ENCODE measurements around the gene TMEM79. TPM values are rescaled to one million over a fixed set of nuclear protein-coding genes. Genes with fewer than 3 reads are reported as not detected.

Gene TMEM79, protein sequence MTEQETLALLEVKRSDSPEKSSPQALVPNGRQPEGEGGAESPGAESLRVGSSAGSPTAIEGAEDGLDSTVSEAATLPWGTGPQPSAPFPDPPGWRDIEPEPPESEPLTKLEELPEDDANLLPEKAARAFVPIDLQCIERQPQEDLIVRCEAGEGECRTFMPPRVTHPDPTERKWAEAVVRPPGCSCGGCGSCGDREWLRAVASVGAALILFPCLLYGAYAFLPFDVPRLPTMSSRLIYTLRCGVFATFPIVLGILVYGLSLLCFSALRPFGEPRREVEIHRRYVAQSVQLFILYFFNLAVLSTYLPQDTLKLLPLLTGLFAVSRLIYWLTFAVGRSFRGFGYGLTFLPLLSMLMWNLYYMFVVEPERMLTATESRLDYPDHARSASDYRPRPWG
- 10 to 100 TPM; 13.7 to 14.5 TPM for total RNA-seq

DNA sequence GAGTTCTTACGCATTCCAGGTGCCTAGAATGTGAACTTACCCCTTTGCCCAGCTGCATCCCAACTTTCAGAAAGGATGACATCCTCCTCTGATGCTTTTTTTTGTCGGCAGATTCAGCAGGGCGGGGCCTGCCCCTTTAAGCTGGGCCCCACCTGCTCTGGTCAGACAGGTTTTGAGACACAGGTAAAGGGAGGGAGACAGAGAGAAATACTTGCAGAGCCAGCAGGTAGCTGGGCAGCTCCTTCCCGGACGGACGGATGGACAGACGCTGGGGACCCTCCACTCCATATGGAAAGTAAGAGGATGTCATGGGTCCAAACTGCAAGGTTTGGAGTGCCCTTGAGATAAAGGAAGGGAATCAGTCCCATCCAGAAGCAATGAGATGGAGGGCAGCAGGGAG is at the start of gene TMEM79:
TSS of gene TMEM79 (plus strand) at position 214 of the 400 bp plus-strand sequence. CDS start 902 bp downstream, outside the sequence.
- ATAC-seq (replicated peaks): no peak
- H3K4me3 Mint-ChIP-seq: peak within 1 kb of the TSS; percentile 100
- H3K36me3 Mint-ChIP-seq (ENCODE audit: low read depth): peaks cover 78% of the 10 kb centered on the region
- peaks cover 23% of the 10 kb centered on the region for H3K4me1 Mint-ChIP-seq
- peak within 1 kb of the TSS; percentile 98 for H3K27ac Mint-ChIP-seq
- H3K9me3 Mint-ChIP-seq: no peaks in the 10 kb centered on the region
- H3K27me3 Mint-ChIP-seq: no peaks in the 10 kb centered on the region

- Mint-ChIP-seq H3K36me3 (ENCODE audit: low read depth) (peaks cover 77% of the 10 kb centered on the region), H3K4me1 (no peaks in the 10 kb centered on the region), H3K27me3 (no peaks in the 10 kb centered on the region), H3K9me3 (no peaks in the 10 kb centered on the region), H3K4me3 (no peak overlapping the region), H3K27ac (no peak overlapping the region)
- no peak for ATAC-seq (replicated peaks)
These were observed 48.0 kb upstream of the TMEM79 start for GRCh38 chr1:156236164-156236563.

DNA sequence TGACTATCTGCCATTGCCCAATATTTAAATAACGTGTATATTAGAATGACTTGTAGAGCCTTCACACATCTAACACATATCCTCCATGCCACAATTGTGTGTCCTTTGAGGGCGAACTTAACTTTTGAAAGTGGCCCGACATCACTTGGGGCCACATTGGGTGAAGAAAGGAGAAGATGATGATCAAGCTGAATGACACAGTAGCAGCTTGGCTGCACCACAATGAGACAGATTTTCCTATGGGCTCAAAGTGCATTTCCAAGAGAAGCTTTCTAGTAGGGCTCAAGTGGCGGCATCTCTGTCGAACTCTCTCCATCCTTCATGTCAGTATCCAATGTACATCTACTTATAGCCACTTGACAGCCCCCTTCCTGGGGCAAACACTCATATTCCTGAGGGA is 45.9 kb upstream of the TMEM79 start:
- no peaks in the 10 kb centered on the region for H3K9me3 Mint-ChIP-seq
- H3K4me3 Mint-ChIP-seq: no peak overlapping the region
- H3K27me3 Mint-ChIP-seq: no peaks in the 10 kb centered on the region
- H3K36me3 Mint-ChIP-seq (ENCODE audit: low read depth): peaks cover 76% of the 10 kb centered on the region
- H3K27ac Mint-ChIP-seq: no peak overlapping the region
- H3K4me1 Mint-ChIP-seq: no peaks in the 10 kb centered on the region
- no peak for ATAC-seq (replicated peaks)

DNA sequence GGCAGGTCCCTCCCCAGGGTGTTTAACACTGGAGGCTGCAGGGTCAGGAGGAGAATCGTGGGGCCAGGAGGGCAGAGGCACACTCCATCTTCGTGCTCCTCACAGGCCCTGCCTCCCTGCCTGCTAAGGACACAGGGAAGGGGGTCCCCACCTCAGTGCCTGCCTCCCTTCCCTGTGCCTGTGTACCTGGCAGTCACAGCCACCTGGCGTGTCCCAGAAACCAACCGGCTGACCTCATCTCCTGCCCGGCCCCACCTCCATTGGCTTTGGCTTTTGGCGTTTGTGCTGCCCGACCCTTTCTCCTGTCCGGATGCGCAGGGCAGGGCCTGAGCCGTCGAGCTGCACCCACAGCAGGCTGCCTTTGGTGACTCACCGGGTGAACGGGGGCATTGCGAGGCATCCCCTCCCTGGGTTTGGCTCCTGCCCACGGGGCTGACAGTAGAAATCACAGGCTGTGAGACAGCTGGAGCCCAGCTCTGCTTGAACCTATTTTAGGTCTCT is 42.8 kb upstream of the TMEM79 start:
- no peak overlapping the region for H3K4me3 Mint-ChIP-seq
- ATAC-seq (replicated peaks): no peak
- H3K36me3 Mint-ChIP-seq (ENCODE audit: low read depth): peaks cover 45% of the 10 kb centered on the region
- H3K4me1 Mint-ChIP-seq: peaks cover 14% of the 10 kb centered on the region
- no peaks in the 10 kb centered on the region for H3K9me3 Mint-ChIP-seq
- peak overlapping the region; percentile 20 for H3K27ac Mint-ChIP-seq
- H3K27me3 Mint-ChIP-seq: no peaks in the 10 kb centered on the region

- peaks cover 39% of the 10 kb centered on the region for H3K36me3 Mint-ChIP-seq (ENCODE audit: low read depth)
- H3K4me3 Mint-ChIP-seq: no peak within 1 kb of the TSS
- H3K4me1 Mint-ChIP-seq: peaks cover 14% of the 10 kb centered on the region
- no peaks in the 10 kb centered on the region for H3K27me3 Mint-ChIP-seq
- peak within 1 kb of the TSS; percentile 39 for H3K27ac Mint-ChIP-seq
- no peak for ATAC-seq (replicated peaks)
- no peaks in the 10 kb centered on the region for H3K9me3 Mint-ChIP-seq
These were observed 42.2 kb upstream of the TMEM79 start, which contains the start of gene BGLAP for GRCh38 chr1:156241926-156242325. BGLAP (plus strand) TSS chr1:156242184; CDS start chr1:156242232, 48 bp downstream.

DNA sequence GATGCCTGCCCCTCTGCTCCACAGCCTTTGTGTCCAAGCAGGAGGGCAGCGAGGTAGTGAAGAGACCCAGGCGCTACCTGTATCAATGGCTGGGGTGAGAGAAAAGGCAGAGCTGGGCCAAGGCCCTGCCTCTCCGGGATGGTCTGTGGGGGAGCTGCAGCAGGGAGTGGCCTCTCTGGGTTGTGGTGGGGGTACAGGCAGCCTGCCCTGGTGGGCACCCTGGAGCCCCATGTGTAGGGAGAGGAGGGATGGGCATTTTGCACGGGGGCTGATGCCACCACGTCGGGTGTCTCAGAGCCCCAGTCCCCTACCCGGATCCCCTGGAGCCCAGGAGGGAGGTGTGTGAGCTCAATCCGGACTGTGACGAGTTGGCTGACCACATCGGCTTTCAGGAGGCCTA is 41.4 kb upstream of the TMEM79 start:
- Mint-ChIP-seq H3K27ac (peak overlapping the region; percentile 39), H3K4me1 (peaks cover 14% of the 10 kb centered on the region), H3K9me3 (no peaks in the 10 kb centered on the region), H3K36me3 (ENCODE audit: low read depth) (peaks cover 31% of the 10 kb centered on the region), H3K4me3 (no peak overlapping the region), H3K27me3 (no peaks in the 10 kb centered on the region)
- ATAC-seq (replicated peaks): no peak

DNA sequence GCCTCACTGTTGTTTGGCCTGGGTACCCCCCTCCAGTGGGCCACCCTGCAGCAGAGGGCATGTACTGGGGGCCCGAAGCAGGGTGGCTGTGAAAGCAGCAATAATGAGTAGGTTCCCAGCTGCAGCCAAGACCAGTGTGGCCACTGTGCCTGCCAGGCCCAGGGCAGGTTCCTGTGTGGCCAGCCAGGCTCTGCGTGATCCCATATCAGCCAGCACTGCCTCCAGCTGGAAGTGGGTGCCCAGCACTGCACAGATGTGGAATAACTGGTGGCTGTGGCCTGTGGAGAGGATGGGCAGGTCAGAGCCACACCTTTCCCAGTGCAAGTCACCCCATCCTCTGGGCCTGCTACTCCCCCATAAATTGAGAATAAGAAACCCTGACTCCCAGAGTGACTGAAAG is 40.0 kb upstream of the TMEM79 start:
- H3K9me3 Mint-ChIP-seq: no peaks in the 10 kb centered on the region
- no peaks in the 10 kb centered on the region for H3K27me3 Mint-ChIP-seq
- no peak for ATAC-seq (replicated peaks)
- H3K36me3 Mint-ChIP-seq (ENCODE audit: low read depth): peaks cover 17% of the 10 kb centered on the region
- peaks cover 14% of the 10 kb centered on the region for H3K4me1 Mint-ChIP-seq
- peak overlapping the region; percentile 83 for H3K4me3 Mint-ChIP-seq
- H3K27ac Mint-ChIP-seq: peak overlapping the region; percentile 39

- no peaks in the 10 kb centered on the region for H3K9me3 Mint-ChIP-seq
- H3K36me3 Mint-ChIP-seq (ENCODE audit: low read depth): peaks cover 12% of the 10 kb centered on the region
- peak overlapping the region; percentile 83 for H3K4me3 Mint-ChIP-seq
- ATAC-seq (replicated peaks): no peak
- peaks cover 14% of the 10 kb centered on the region for H3K4me1 Mint-ChIP-seq
- H3K27me3 Mint-ChIP-seq: no peaks in the 10 kb centered on the region
- H3K27ac Mint-ChIP-seq: peak overlapping the region; percentile 84
These were observed 39.4 kb upstream of the TMEM79 start for GRCh38 chr1:156244712-156245111.

DNA sequence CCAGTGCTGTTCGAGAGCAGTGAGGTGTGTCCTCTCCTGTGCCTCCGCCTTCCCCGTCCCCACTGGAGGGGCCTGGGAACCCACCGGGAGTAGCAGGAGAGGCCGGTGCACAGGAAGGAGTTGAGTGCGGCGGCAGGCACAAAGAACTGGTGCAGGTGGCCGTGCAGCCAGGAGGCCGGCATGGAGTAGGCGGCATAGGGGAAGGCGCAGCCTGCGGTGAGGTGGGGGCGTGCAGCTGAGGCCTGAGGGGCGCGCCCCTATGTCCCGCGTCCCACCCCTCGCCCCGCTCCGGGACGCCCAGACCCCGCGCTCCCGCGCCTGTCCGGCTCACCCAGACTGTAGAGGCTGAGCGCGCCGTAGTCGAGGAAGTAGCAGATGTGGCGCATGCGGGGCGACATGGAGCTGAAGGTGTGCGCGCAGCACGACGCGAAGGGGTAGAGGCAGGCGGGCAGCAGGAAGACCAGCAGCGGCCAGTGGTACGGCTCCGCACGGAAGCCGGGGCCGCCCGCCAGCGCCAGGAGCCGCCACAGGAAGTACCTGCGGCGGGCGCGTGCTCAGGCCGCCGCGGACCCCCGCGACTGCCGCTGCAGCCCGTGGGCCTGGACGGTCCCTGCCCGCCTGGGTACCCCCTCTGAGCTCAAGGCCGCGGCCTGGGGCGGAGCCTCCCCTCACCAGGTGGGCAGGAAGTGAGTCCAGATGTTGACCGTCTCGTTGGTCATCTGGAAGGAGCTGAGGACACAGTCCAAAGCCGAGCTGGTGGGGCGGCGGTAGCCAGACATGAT is 38.5 kb upstream of the TMEM79 start:
- peak overlapping the region; percentile 84 for H3K27ac Mint-ChIP-seq
- peaks cover 11% of the 10 kb centered on the region for H3K36me3 Mint-ChIP-seq (ENCODE audit: low read depth)
- H3K4me3 Mint-ChIP-seq: peak overlapping the region; percentile 83
- H3K27me3 Mint-ChIP-seq: no peaks in the 10 kb centered on the region
- H3K4me1 Mint-ChIP-seq: peaks cover 14% of the 10 kb centered on the region
- peak; percentile 58 for ATAC-seq (replicated peaks)
- H3K9me3 Mint-ChIP-seq: no peaks in the 10 kb centered on the region

GRCh38 chr1:156246241-156246780 is 37.8 kb upstream of the TMEM79 start:
- Mint-ChIP-seq H3K9me3 (no peaks in the 10 kb centered on the region), H3K4me3 (peak overlapping the region; percentile 83), H3K27me3 (no peaks in the 10 kb centered on the region), H3K27ac (peak overlapping the region; percentile 28), H3K36me3 (ENCODE audit: low read depth) (peaks cover 11% of the 10 kb centered on the region), H3K4me1 (peaks cover 14% of the 10 kb centered on the region)
- no peak for ATAC-seq (replicated peaks)

GRCh38 chr1:156246781-156247459 is 37.2 kb upstream of the TMEM79 start:
- H3K27ac Mint-ChIP-seq: no peak overlapping the region
- no peaks in the 10 kb centered on the region for H3K27me3 Mint-ChIP-seq
- peak overlapping the region; percentile 83 for H3K4me3 Mint-ChIP-seq
- no peaks in the 10 kb centered on the region for H3K9me3 Mint-ChIP-seq
- peaks cover 14% of the 10 kb centered on the region for H3K4me1 Mint-ChIP-seq
- H3K36me3 Mint-ChIP-seq (ENCODE audit: low read depth): peaks cover 17% of the 10 kb centered on the region
- no peak for ATAC-seq (replicated peaks)

DNA sequence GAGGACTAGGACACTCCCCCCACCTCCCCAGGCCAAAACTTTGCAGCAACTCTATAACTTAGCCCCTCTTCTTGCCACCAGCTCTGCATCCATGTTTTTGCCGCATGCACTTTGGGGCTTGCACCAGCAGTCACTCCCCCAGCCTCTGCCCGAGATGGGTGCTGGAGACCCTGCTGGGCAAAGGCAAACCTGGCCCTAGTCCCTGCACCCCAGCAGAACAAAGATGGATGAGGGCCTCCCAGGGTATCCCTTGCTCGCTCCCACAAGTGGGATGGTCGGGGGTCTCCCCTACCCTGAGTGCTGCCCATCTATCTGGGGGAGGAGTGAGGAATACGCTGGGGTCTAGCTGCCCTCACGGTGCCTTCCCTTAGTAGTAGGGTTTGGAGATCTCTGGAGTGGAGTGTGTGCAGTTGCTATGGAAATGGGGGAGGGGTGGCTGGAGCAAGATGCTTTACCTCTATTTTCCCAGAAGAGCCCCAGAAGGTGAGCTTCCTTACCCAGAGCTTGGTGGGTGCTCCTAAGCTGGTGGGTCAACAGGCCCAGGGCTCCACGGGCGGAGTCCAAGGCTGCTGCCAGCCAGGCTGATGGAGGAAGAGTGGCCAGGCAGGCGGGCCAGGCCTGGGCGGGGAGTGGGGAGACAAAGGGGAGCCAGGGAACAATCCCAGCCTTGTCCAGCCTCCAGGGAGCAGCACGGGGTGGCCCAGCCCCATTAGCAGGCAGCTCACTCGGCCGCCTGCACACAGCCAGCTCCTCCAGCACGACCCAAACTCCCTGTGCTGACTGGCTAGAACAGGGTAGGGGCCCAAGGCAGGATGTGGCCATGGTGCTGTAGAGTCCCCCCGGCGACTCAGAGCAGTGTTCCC is 36.4 kb upstream of the TMEM79 start, which contains the start of gene PAQR6:
TSS of gene PAQR6 (minus strand) at position 597 of the 863 bp plus-strand sequence. CDS start 1,325 bp downstream, outside the sequence.
- Mint-ChIP-seq H3K9me3 (no peaks in the 10 kb centered on the region), H3K27me3 (no peaks in the 10 kb centered on the region), H3K4me3 (no peak within 1 kb of the TSS), H3K36me3 (ENCODE audit: low read depth) (peaks cover 25% of the 10 kb centered on the region), H3K4me1 (peaks cover 17% of the 10 kb centered on the region), H3K27ac (no peak within 1 kb of the TSS)
- ATAC-seq (replicated peaks): no peak

GRCh38 chr1:156248323-156248683 is 35.8 kb upstream of the TMEM79 start:
- no peak for ATAC-seq (replicated peaks)
- peaks cover 18% of the 10 kb centered on the region for H3K4me1 Mint-ChIP-seq
- no peaks in the 10 kb centered on the region for H3K9me3 Mint-ChIP-seq
- no peaks in the 10 kb centered on the region for H3K27me3 Mint-ChIP-seq
- H3K4me3 Mint-ChIP-seq: no peak overlapping the region
- H3K36me3 Mint-ChIP-seq (ENCODE audit: low read depth): peaks cover 31% of the 10 kb centered on the region
- H3K27ac Mint-ChIP-seq: no peak overlapping the region

Data from activated T-helper 17 cell treated with anti-CD3 and anti-CD28 coated beads, Interleukin-2, amount 50 U/mL, for 72 hours (primary cell).